ENCODE measurements around the gene TEX14.

The TEX14 gene

GRCh38 chr17:58590377-58590776 lies 101.5 kb downstream of the TEX14 start:
- H3K79me1 ChIP-seq (replicated peaks; ENCODE audit: low read length, poor library complexity, severe bottlenecking), result no peaks in the 10 kb centered on the region
- no peak overlapping the region for H2BK5ac ChIP-seq (ENCODE audit: low read depth, low read length, poor library complexity, severe bottlenecking)
- no peaks in the 10 kb centered on the region for H3K9me3 ChIP-seq (ENCODE audit: control insufficient read depth, low read length)
- H3K18ac ChIP-seq (ENCODE audit: low read depth in 1 of 2, low read length in 2 of 2), result no peak overlapping the region
- no peak overlapping the region for H3K9ac ChIP-seq (ENCODE audit: low read length)
- H2AK5ac ChIP-seq (ENCODE audit: low read length, severe bottlenecking), result no peak overlapping the region
- H2AFZ ChIP-seq (ENCODE audit: low read depth, low read length), result no peak overlapping the region
- no peak overlapping the region for H3K4me2 ChIP-seq (ENCODE audit: low read length, poor library complexity, severe bottlenecking)
- no peak overlapping the region for H3K4ac ChIP-seq (ENCODE audit: low read depth in 1 of 2, low read length in 2 of 2)
- H3K27me3 ChIP-seq (ENCODE audit: control insufficient read depth in 1 of 2, insufficient read depth in 1 of 2, low read length in 2 of 2), result peaks cover 9 to 11% of the 10 kb centered on the region in 2 experiments
- no peak overlapping the region for H3K27ac ChIP-seq (ENCODE audit: low read length, poor library complexity, severe bottlenecking)
- H2BK15ac ChIP-seq (ENCODE audit: low read depth, poor library complexity, severe bottlenecking), result no peak overlapping the region
- H4K8ac ChIP-seq (ENCODE audit: low read length), result no peak overlapping the region
- H3K14ac ChIP-seq (ENCODE audit: low read length in 2 of 2), result no peak overlapping the region
- H2BK120ac ChIP-seq (ENCODE audit: low read depth, low read length), result no peak overlapping the region
- no peaks in the 10 kb centered on the region for H3K4me1 ChIP-seq (ENCODE audit: control insufficient read depth, insufficient read depth, low read depth, low read length)
- 95% methylated on average over 2 of the region's 2 CpGs for WGBS
- no peak for DNase-seq
- H2BK12ac ChIP-seq (ENCODE audit: low read length in 2 of 2), result no peak overlapping the region
- H3K36me3 ChIP-seq (ENCODE audit: control insufficient read depth in 1 of 2, insufficient read depth in 2 of 2, low read depth in 1 of 2, low read length in 2 of 2), result no peaks in the 10 kb centered on the region
- H4K91ac ChIP-seq (ENCODE audit: low read length), result no peak overlapping the region
- H3K23ac ChIP-seq (ENCODE audit: low read length in 2 of 2), result no peak overlapping the region
- no peak overlapping the region for H3K4me3 ChIP-seq (ENCODE audit: insufficient read depth in 1 of 2, low read depth in 1 of 2, low read length in 2 of 2)

GRCh38 chr17:58587713-58588117 lies 104.1 kb downstream of the TEX14 start:
- Histone ChIP-seq H3K9ac (ENCODE audit: low read length) (no peak overlapping the region), H3K9me3 (ENCODE audit: control insufficient read depth, low read length) (no peaks in the 10 kb centered on the region), H3K4me2 (ENCODE audit: low read length, poor library complexity, severe bottlenecking) (no peak overlapping the region), H3K18ac (ENCODE audit: low read depth in 1 of 2, low read length in 2 of 2) (no peak overlapping the region), H2BK15ac (ENCODE audit: low read depth, poor library complexity, severe bottlenecking) (no peak overlapping the region), H3K23ac (ENCODE audit: low read length in 2 of 2) (no peak overlapping the region), H3K79me1 (replicated peaks; ENCODE audit: low read length, poor library complexity, severe bottlenecking) (no peaks in the 10 kb centered on the region), H4K8ac (ENCODE audit: low read length) (no peak overlapping the region), H3K14ac (ENCODE audit: low read length in 2 of 2) (no peak overlapping the region), H3K27ac (ENCODE audit: low read length, poor library complexity, severe bottlenecking) (no peak overlapping the region), H2BK12ac (ENCODE audit: low read length in 2 of 2) (no peak overlapping the region), H4K91ac (ENCODE audit: low read length) (no peak overlapping the region), H3K4me3 (ENCODE audit: insufficient read depth in 1 of 2, low read depth in 1 of 2, low read length in 2 of 2) (no peak overlapping the region), H3K4me1 (ENCODE audit: control insufficient read depth, insufficient read depth, low read depth, low read length) (no peaks in the 10 kb centered on the region), H2BK5ac (ENCODE audit: low read depth, low read length, poor library complexity, severe bottlenecking) (no peak overlapping the region), H3K36me3 (ENCODE audit: control insufficient read depth in 1 of 2, insufficient read depth in 2 of 2, low read depth in 1 of 2, low read length in 2 of 2) (no peaks in the 10 kb centered on the region), H2AFZ (ENCODE audit: low read depth, low read length) (no peak overlapping the region), H3K4ac (ENCODE audit: low read depth in 1 of 2, low read length in 2 of 2) (no peak overlapping the region), H2AK5ac (ENCODE audit: low read length, severe bottlenecking) (no peak overlapping the region), H2BK120ac (ENCODE audit: low read depth, low read length) (no peak overlapping the region), H3K27me3 (ENCODE audit: control insufficient read depth in 1 of 2, insufficient read depth in 1 of 2, low read length in 2 of 2) (peaks cover 11 to 18% of the 10 kb centered on the region in 2 experiments)
- WGBS, result 6% methylated on average over 1 of the region's 2 CpGs
- peak; percentile 54 for DNase-seq

GRCh38 chr17:58586009-58586644 lies 105.7 kb downstream of the TEX14 start:
- Histone ChIP-seq H3K18ac (ENCODE audit: low read depth in 1 of 2, low read length in 2 of 2) (no peak overlapping the region), H3K4me2 (ENCODE audit: low read length, poor library complexity, severe bottlenecking) (no peak overlapping the region), H3K9me3 (ENCODE audit: control insufficient read depth, low read length) (no peaks in the 10 kb centered on the region), H2BK120ac (ENCODE audit: low read depth, low read length) (no peak overlapping the region), H3K23ac (ENCODE audit: low read length in 2 of 2) (no peak overlapping the region), H3K4ac (ENCODE audit: low read depth in 1 of 2, low read length in 2 of 2) (no peak overlapping the region), H3K4me1 (ENCODE audit: control insufficient read depth, insufficient read depth, low read depth, low read length) (no peaks in the 10 kb centered on the region), H2BK5ac (ENCODE audit: low read depth, low read length, poor library complexity, severe bottlenecking) (no peak overlapping the region), H3K27ac (ENCODE audit: low read length, poor library complexity, severe bottlenecking) (no peak overlapping the region), H3K27me3 (ENCODE audit: control insufficient read depth in 1 of 2, insufficient read depth in 1 of 2, low read length in 2 of 2) (peaks cover 17 to 18% of the 10 kb centered on the region in 2 experiments), H2BK12ac (ENCODE audit: low read length in 2 of 2) (no peak overlapping the region), H4K91ac (ENCODE audit: low read length) (no peak overlapping the region), H3K4me3 (ENCODE audit: insufficient read depth in 1 of 2, low read depth in 1 of 2, low read length in 2 of 2) (no peak overlapping the region), H4K8ac (ENCODE audit: low read length) (no peak overlapping the region), H2AFZ (ENCODE audit: low read depth, low read length) (no peak overlapping the region), H3K14ac (ENCODE audit: low read length in 2 of 2) (no peak overlapping the region), H3K9ac (ENCODE audit: low read length) (no peak overlapping the region), H2AK5ac (ENCODE audit: low read length, severe bottlenecking) (no peak overlapping the region), H2BK15ac (ENCODE audit: low read depth, poor library complexity, severe bottlenecking) (no peak overlapping the region), H3K36me3 (ENCODE audit: control insufficient read depth in 1 of 2, insufficient read depth in 2 of 2, low read depth in 1 of 2, low read length in 2 of 2) (no peaks in the 10 kb centered on the region), H3K79me1 (replicated peaks; ENCODE audit: low read length, poor library complexity, severe bottlenecking) (no peaks in the 10 kb centered on the region)
- no CpG with 5 or more reads among the region's 1 CpG for WGBS
- DNase-seq, result no peak

GRCh38 chr17:58585554-58585953 lies 106.3 kb downstream of the TEX14 start:
- Histone ChIP-seq H4K91ac (ENCODE audit: low read length) (no peak overlapping the region), H3K9ac (ENCODE audit: low read length) (no peak overlapping the region), H2BK5ac (ENCODE audit: low read depth, low read length, poor library complexity, severe bottlenecking) (no peak overlapping the region), H3K23ac (ENCODE audit: low read length in 2 of 2) (no peak overlapping the region), H3K4me2 (ENCODE audit: low read length, poor library complexity, severe bottlenecking) (no peak overlapping the region), H2BK12ac (ENCODE audit: low read length in 2 of 2) (no peak overlapping the region), H3K4ac (ENCODE audit: low read depth in 1 of 2, low read length in 2 of 2) (no peak overlapping the region), H4K8ac (ENCODE audit: low read length) (no peak overlapping the region), H3K18ac (ENCODE audit: low read depth in 1 of 2, low read length in 2 of 2) (no peak overlapping the region), H3K4me1 (ENCODE audit: control insufficient read depth, insufficient read depth, low read depth, low read length) (no peaks in the 10 kb centered on the region), H3K9me3 (ENCODE audit: control insufficient read depth, low read length) (no peaks in the 10 kb centered on the region), H2AFZ (ENCODE audit: low read depth, low read length) (no peak overlapping the region), H3K27ac (ENCODE audit: low read length, poor library complexity, severe bottlenecking) (no peak overlapping the region), H3K14ac (ENCODE audit: low read length in 2 of 2) (peak overlapping the region in 1 of 2 experiments; percentile 72), H3K4me3 (ENCODE audit: insufficient read depth in 1 of 2, low read depth in 1 of 2, low read length in 2 of 2) (no peak overlapping the region), H3K36me3 (ENCODE audit: control insufficient read depth in 1 of 2, insufficient read depth in 2 of 2, low read depth in 1 of 2, low read length in 2 of 2) (no peaks in the 10 kb centered on the region), H3K79me1 (replicated peaks; ENCODE audit: low read length, poor library complexity, severe bottlenecking) (no peaks in the 10 kb centered on the region), H2AK5ac (ENCODE audit: low read length, severe bottlenecking) (no peak overlapping the region), H2BK15ac (ENCODE audit: low read depth, poor library complexity, severe bottlenecking) (no peak overlapping the region), H3K27me3 (ENCODE audit: control insufficient read depth in 1 of 2, insufficient read depth in 1 of 2, low read length in 2 of 2) (peaks cover 18 to 19% of the 10 kb centered on the region in 2 experiments), H2BK120ac (ENCODE audit: low read depth, low read length) (no peak overlapping the region)
- no peak for DNase-seq
- WGBS, result 86% methylated on average over 8 of the region's 10 CpGs
